HL-60 (cell line): Measurements from ENCODE around the gene EVA1C.

Experiments used
- GABPA ChIP-seq: IDR thresholded peaks from 2 replicates; pipeline ENCODE4 v1.6.1; 2012; ENCODE audit warnings: low read depth
- POLR2AphosphoS5 ChIP-seq: IDR thresholded peaks from 2 replicates; pipeline ENCODE4 v1.6.1; 2012; ENCODE audit warnings: low read depth
- SPI1 ChIP-seq: IDR thresholded peaks from 2 replicates; pipeline ENCODE4 v1.6.1; 2012; ENCODE audit warnings: low read depth, mild to moderate bottlenecking, borderline replicate concordance
- TF ChIP-seq, protein P1 (sequence below): IDR thresholded peaks from one replicate; pipeline ENCODE4 v1.5.1; 2011; ENCODE audit warnings: low read length, control low read depth, inconsistent platforms; ENCODE audit not compliant: insufficient read depth

DNA sequence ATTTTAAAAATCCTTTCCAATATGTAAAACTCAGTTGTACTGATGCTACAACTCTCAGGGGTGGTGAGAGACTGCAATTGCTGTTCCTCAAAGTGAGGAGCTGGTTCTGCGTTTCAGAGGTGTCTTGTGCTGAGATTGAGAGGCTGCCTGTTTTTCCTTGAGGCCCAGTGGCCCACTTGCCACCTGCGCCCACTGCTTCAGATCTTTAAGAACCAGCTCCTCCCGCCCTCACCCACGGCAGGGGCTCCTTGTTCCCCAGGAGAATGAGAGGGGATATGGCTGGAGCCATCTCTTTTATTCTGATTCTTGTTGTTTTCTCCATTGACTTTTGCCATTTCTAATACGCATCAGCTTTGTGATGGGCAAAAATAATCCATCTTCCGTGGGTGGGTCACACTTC is 45.5 kb downstream of the EVA1C start:
- TF ChIP-seq, protein P1, sequence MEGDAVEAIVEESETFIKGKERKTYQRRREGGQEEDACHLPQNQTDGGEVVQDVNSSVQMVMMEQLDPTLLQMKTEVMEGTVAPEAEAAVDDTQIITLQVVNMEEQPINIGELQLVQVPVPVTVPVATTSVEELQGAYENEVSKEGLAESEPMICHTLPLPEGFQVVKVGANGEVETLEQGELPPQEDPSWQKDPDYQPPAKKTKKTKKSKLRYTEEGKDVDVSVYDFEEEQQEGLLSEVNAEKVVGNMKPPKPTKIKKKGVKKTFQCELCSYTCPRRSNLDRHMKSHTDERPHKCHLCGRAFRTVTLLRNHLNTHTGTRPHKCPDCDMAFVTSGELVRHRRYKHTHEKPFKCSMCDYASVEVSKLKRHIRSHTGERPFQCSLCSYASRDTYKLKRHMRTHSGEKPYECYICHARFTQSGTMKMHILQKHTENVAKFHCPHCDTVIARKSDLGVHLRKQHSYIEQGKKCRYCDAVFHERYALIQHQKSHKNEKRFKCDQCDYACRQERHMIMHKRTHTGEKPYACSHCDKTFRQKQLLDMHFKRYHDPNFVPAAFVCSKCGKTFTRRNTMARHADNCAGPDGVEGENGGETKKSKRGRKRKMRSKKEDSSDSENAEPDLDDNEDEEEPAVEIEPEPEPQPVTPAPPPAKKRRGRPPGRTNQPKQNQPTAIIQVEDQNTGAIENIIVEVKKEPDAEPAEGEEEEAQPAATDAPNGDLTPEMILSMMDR: no peak
- TF ChIP-seq GABPA (no peak), POLR2AphosphoS5 (no peak), SPI1 (no peak)
